DOHH2 (cell line): Measurements from ENCODE around the gene PCBP3.
"Not testable (repeated sequence)": the region's sequence is repeated elsewhere in the genome, so short reads cannot be mapped to it uniquely, and the experiment has no call there.

Source experiments
- H3F3A ChIP-seq: fragments of 200-600 bp; sonication (generic), shearing (Covaris generic); 2 replicates; pipeline ENCODE4 v1.6.0; 2016; ENCODE audit warnings: antibody characterized with exemption, mild to moderate bottlenecking; ENCODE audit not compliant: control insufficient read depth, insufficient read depth
- H3K27ac ChIP-seq: fragments of 200-600 bp; sonication (generic); 2 replicates; pipeline ENCODE4 v1.5.1; 2014; ENCODE audit warnings: low read depth, mild to moderate bottlenecking, low read length, moderate library complexity
- H3K27me3 ChIP-seq: fragments of 200-600 bp; sonication (generic); 2 replicates; pipeline ENCODE4 v1.6.1; 2014; ENCODE audit warnings: mild to moderate bottlenecking, low read length, mixed read lengths; ENCODE audit not compliant: control insufficient read depth
- H3K36me3 ChIP-seq: fragments of 200-600 bp; sonication (generic); 2 replicates; pipeline ENCODE4 v1.6.1; 2014; ENCODE audit warnings: mild to moderate bottlenecking, low read length, moderate library complexity, mixed read lengths; ENCODE audit not compliant: control insufficient read depth
- H3K4me1 ChIP-seq: fragments of 200-600 bp; sonication (generic); 2 replicates; pipeline ENCODE4 v1.6.1; 2014; ENCODE audit warnings: mild to moderate bottlenecking, low read length, mixed read lengths; ENCODE audit not compliant: control insufficient read depth
- H3K4me2 ChIP-seq: fragments of 200-600 bp; sonication (generic); 2 replicates; pipeline ENCODE4 v1.6.0; 2014; ENCODE audit warnings: mild to moderate bottlenecking, low read length, moderate library complexity
- H3K4me3 ChIP-seq: fragments of 200-600 bp; sonication (generic); 2 replicates; pipeline ENCODE4 v1.5.1; 2014; ENCODE audit warnings: mild to moderate bottlenecking, low read length, mixed read lengths
- H3K79me2 ChIP-seq: fragments of 200-600 bp; sonication (generic); 2 replicates; pipeline ENCODE4 v1.6.1; 2014; ENCODE audit warnings: mild to moderate bottlenecking, low read length, mixed read lengths; ENCODE audit not compliant: control insufficient read depth
- H3K9me2 ChIP-seq: fragments of 200-600 bp; sonication (generic); replicated peaks from 2 replicates; pipeline ENCODE4 v1.6.1; 2014; ENCODE audit warnings: mild to moderate bottlenecking, low read length, mixed read lengths; ENCODE audit not compliant: control insufficient read depth
- H3K9me3 ChIP-seq: fragments of 200-600 bp; sonication (generic); 2 replicates; pipeline ENCODE4 v1.6.1; 2014; ENCODE audit warnings: antibody characterized with exemption, low read length, mixed read lengths; ENCODE audit not compliant: control insufficient read depth, insufficient read depth
- H4K20me1 ChIP-seq: fragments of 200-600 bp; sonication (generic); 2 replicates; pipeline ENCODE4 v1.6.0; 2014; ENCODE audit warnings: low read depth, mild to moderate bottlenecking, antibody characterized with exemption, low read length, moderate library complexity; ENCODE audit not compliant: control insufficient read depth, insufficient read depth
- CTCF ChIP-seq: fragments of 200-600 bp; sonication (generic); IDR thresholded peaks from one replicate; pipeline ENCODE4 v1.5.1; 2014; ENCODE audit warnings: antibody characterized with exemption, mild to moderate bottlenecking, low read depth, low read length; ENCODE audit not compliant: poor library complexity, severe bottlenecking
- EZH2phosphoT487 ChIP-seq: fragments of 200-600 bp; sonication (generic); IDR thresholded peaks from 2 replicates; pipeline ENCODE4 v1.6.1; 2017; ENCODE audit warnings: borderline replicate concordance, mild to moderate bottlenecking, antibody characterized with exemption, low read length, moderate library complexity, mixed read lengths

PCBP3 gene

GRCh38 chr21:45609616-45610015 is 33.9 kb upstream of the PCBP3 start:
- not testable (repeated sequence) for H3K27ac ChIP-seq, H3K36me3 ChIP-seq, H3F3A ChIP-seq, H4K20me1 ChIP-seq, H3K4me2 ChIP-seq, H3K27me3 ChIP-seq, H3K79me2 ChIP-seq, H3K4me1 ChIP-seq, H3K4me3 ChIP-seq, H3K9me3 ChIP-seq, H3K9me2 ChIP-seq

GRCh38 chr21:45611296-45611695 is 32.2 kb upstream of the PCBP3 start:
- Histone ChIP-seq H3K4me2 (no peak overlapping the region), H3K9me3 (no peaks in the 10 kb centered on the region), H3K79me2 (no peaks in the 10 kb centered on the region), H3K4me3 (no peak overlapping the region), H3K36me3 (no peaks in the 10 kb centered on the region), H3K9me2 (no peaks in the 10 kb centered on the region), H4K20me1 (no peaks in the 10 kb centered on the region), H3K4me1 (no peaks in the 10 kb centered on the region), H3K27ac (no peak overlapping the region), H3F3A (no peaks in the 10 kb centered on the region), H3K27me3 (no peaks in the 10 kb centered on the region)
- no peak for TF ChIP-seq EZH2phosphoT487
- TF ChIP-seq CTCF: no peak

- no peak for TF ChIP-seq CTCF
- TF ChIP-seq EZH2phosphoT487: no peak
- H4K20me1 ChIP-seq: no peaks in the 10 kb centered on the region
- H3F3A ChIP-seq: no peaks in the 10 kb centered on the region
- no peaks in the 10 kb centered on the region for H3K4me1 ChIP-seq
- H3K9me2 ChIP-seq: no peaks in the 10 kb centered on the region
- H3K27me3 ChIP-seq: no peaks in the 10 kb centered on the region
- H3K36me3 ChIP-seq: no peaks in the 10 kb centered on the region
- H3K79me2 ChIP-seq: no peaks in the 10 kb centered on the region
- no peak overlapping the region for H3K27ac ChIP-seq
- H3K4me3 ChIP-seq: no peak overlapping the region
- H3K9me3 ChIP-seq: no peaks in the 10 kb centered on the region
- H3K4me2 ChIP-seq: no peak overlapping the region
Measured at GRCh38 chr21:45611939-45612664, 31.4 kb upstream of the PCBP3 start.

- H3K27ac ChIP-seq, H3K4me2 ChIP-seq, H3K79me2 ChIP-seq, H3K27me3 ChIP-seq, H3K9me3 ChIP-seq, H3K4me1 ChIP-seq, H4K20me1 ChIP-seq, H3K9me2 ChIP-seq, H3K36me3 ChIP-seq, H3F3A ChIP-seq, H3K4me3 ChIP-seq: not testable (repeated sequence)
Measured at GRCh38 chr21:45612665-45613019, 30.9 kb upstream of the PCBP3 start.
